ENCODE measurements around the gene GAS2L3.
"Not testable (repeated sequence)": the region's sequence is repeated elsewhere in the genome, so short reads cannot be mapped to it uniquely, and the experiment has no call there.

GRCh38 chr12:100633082-100633785, 59.8 kb downstream of the GAS2L3 start:
- TF ChIP-seq POLR2A, CTCF, POLR2AphosphoS5 (IDR thresholded peaks at IDR 0.05): not testable (repeated sequence)

Measured in prostate gland (tissue), 2 donors.